PC-3 (cell line): Measurements from ENCODE around the gene SLC48A1. TPM values are rescaled to one million over a fixed set of nuclear protein-coding genes. Genes with fewer than 3 reads are reported as not detected.

Source experiments
- ATAC-seq: fragments of 200-7000 bp; cut with Tn5 transposase; 2 replicates; pipeline ENCODE4 v1.9.1; 2020; ENCODE audit warnings: mild to moderate bottlenecking, moderate library complexity
- BruUV-seq: library from RNA; stranded (reverse); fragments of 400-500 nt; replicated peaks from 2 replicates; lab custom pipeline; 2021; lab: Mats Ljungman, UMichigan
- CTCF ChIA-PET: fragments of 300-600 bp; sonication (Branson Sonifier 250); formaldehyde crosslinking; loops from one replicate; lab custom pipeline; 2022; ENCODE audit warnings: antibody characterized with exemption; lab: Charles Lee
- POLR2A ChIA-PET: fragments of 300-600 bp; sonication (Branson Sonifier 250); formaldehyde crosslinking; loops from one replicate; lab custom pipeline; 2022; ENCODE audit warnings: antibody characterized with exemption; ENCODE audit not compliant: unreplicated experiment; lab: Charles Lee
- DNase-seq: peaks from one replicate; pipeline ENCODE4 v3.0.0-alpha.2; 2015
- H2AFZ ChIP-seq: fragments of 300-600 bp; sonication (generic); 2 replicates; pipeline ENCODE4 v1.6.0; 2016; ENCODE audit warnings: antibody characterized with exemption, low read length
- H3F3A ChIP-seq: fragments of 300-600 bp; sonication (generic); one replicate; pipeline ENCODE4 v1.6.0; 2017; ENCODE audit warnings: antibody characterized with exemption, low read length, control low read depth, mild to moderate bottlenecking; ENCODE audit not compliant: unreplicated experiment
- H3K27ac ChIP-seq: fragments of 300-600 bp; sonication (generic); 2 replicates; pipeline ENCODE4 v1.5.1; 2016; ENCODE audit warnings: mild to moderate bottlenecking, low read length
- H3K27me3 ChIP-seq: fragments of 300-600 bp; sonication (generic); 2 replicates; pipeline ENCODE4 v1.6.1; 2016; ENCODE audit warnings: low read length, mixed read lengths
- H3K36me3 ChIP-seq: fragments of 300-600 bp; sonication (generic); 2 replicates; pipeline ENCODE4 v1.6.1; 2016; ENCODE audit warnings: low read depth, mixed run types, low read length, mixed read lengths
- H3K4me1 ChIP-seq: fragments of 300-600 bp; sonication (generic); 2 replicates; pipeline ENCODE4 v1.5.1; 2016; ENCODE audit warnings: low read length; ENCODE audit not compliant: insufficient read depth
- H3K4me2 ChIP-seq: fragments of 300-600 bp; sonication (generic); 2 replicates; pipeline ENCODE4 v1.6.0; 2016; ENCODE audit warnings: low read length
- H3K4me3 ChIP-seq: fragments of 300-600 bp; sonication (generic); 2 replicates; pipeline ENCODE4 v1.5.1; 2016; ENCODE audit warnings: mild to moderate bottlenecking, low read length, mixed read lengths
- H3K79me2 ChIP-seq: fragments of 300-600 bp; sonication (generic); 2 replicates; pipeline ENCODE4 v1.6.1; 2017; ENCODE audit warnings: low read length, mixed read lengths
- H3K9ac ChIP-seq: fragments of 300-600 bp; sonication (generic); 2 replicates; pipeline ENCODE4 v1.6.0; 2016; ENCODE audit warnings: mild to moderate bottlenecking, low read length
- H3K9me2 ChIP-seq: fragments of 300-600 bp; sonication (generic); replicated peaks from 2 replicates; pipeline ENCODE4 v1.6.1; 2016; ENCODE audit warnings: mixed run types, low read length, mixed read lengths
- H3K9me3 ChIP-seq: fragments of 300-600 bp; sonication (generic); 2 replicates; pipeline ENCODE4 v1.6.1; 2016; ENCODE audit warnings: low read length, mixed read lengths
- H4K20me1 ChIP-seq: fragments of 300-600 bp; sonication (generic); 2 replicates; pipeline ENCODE4 v1.6.1; 2016; ENCODE audit warnings: low read length, mixed read lengths
- CTCF ChIP-seq: fragments of 300-600 bp; sonication (generic); conservative IDR thresholded peaks from 2 replicates; pipeline ENCODE4 v1.5.1; 2017; ENCODE audit warnings: antibody characterized with exemption, low read depth, mild to moderate bottlenecking, low read length
- EZH2 ChIP-seq: fragments of 300-600 bp; sonication (generic); IDR thresholded peaks from one replicate; pipeline ENCODE4 v1.6.1; 2017; ENCODE audit warnings: antibody characterized with exemption, mild to moderate bottlenecking, low read length; ENCODE audit not compliant: unreplicated experiment
- EZH2phosphoT487 ChIP-seq: fragments of 300-600 bp; sonication (generic); IDR thresholded peaks from 2 replicates; pipeline ENCODE4 v1.6.1; 2018; ENCODE audit warnings: mild to moderate bottlenecking, antibody characterized with exemption, low read length, borderline replicate concordance
- intact Hi-C: fragments of 100-400 bp; cut with micrococcal nuclease; formaldehyde crosslinking; loops from 2 replicates; pipeline ENCODE4 v1.9.0; 2023
- total RNA-seq: library from RNA; depleted of rRNA; stranded (reverse); fragments of >200 nt; gene quantifications from 2 replicates; pipeline ENCODE4 v1.2.3, GENCODE V29; 2014

SLC48A1 gene
- total RNA-seq, 1 experiment from 2014 or later, result 21.4 TPM

- Histone ChIP-seq H3K9me2 (no peaks in the 10 kb centered on the region), H3K27ac (no peak overlapping the region), H4K20me1 (peaks cover 12% of the 10 kb centered on the region; the same call in 1 of the 2 replicates), H3K4me1 (no peaks in the 10 kb centered on the region), H3K27me3 (no peaks in the 10 kb centered on the region), H3K4me3 (no peak overlapping the region), H3F3A (no peaks in the 10 kb centered on the region), H3K4me2 (no peak overlapping the region), H3K9me3 (no peaks in the 10 kb centered on the region), H3K9ac (no peak overlapping the region), H3K36me3 (peaks cover 5% of the 10 kb centered on the region; the same call in 1 of the 2 replicates), H2AFZ (no peak overlapping the region), H3K79me2 (peaks cover 48% of the 10 kb centered on the region)
- no peak for ATAC-seq
- intact Hi-C loops, result no loop called here
- DNase-seq, result no peak
- ChIA-PET POLR2A (no interaction called here), CTCF (no interaction called here)
- TF ChIP-seq CTCF, result no peak
- TF ChIP-seq EZH2, result no peak
- no peak for TF ChIP-seq EZH2phosphoT487
- BruUV-seq, result no TSS peak
Measured at GRCh38 chr12:47799357-47799955, 26.4 kb downstream of the SLC48A1 start.

- DNase-seq (no peak), ATAC-seq (no peak)
- Histone ChIP-seq H3K27me3 (no peaks in the 10 kb centered on the region), H3K79me2 (peaks cover 59% of the 10 kb centered on the region), H3K4me3 (no peak overlapping the region), H3F3A (no peaks in the 10 kb centered on the region), H3K36me3 (peaks cover 9% of the 10 kb centered on the region; the same call in 1 of the 2 replicates), H4K20me1 (peaks cover 12% of the 10 kb centered on the region; the same call in 1 of the 2 replicates), H3K4me1 (no peaks in the 10 kb centered on the region), H2AFZ (no peak overlapping the region), H3K9ac (no peak overlapping the region), H3K27ac (no peak overlapping the region), H3K4me2 (no peak overlapping the region), H3K9me2 (no peaks in the 10 kb centered on the region), H3K9me3 (no peaks in the 10 kb centered on the region)
- intact Hi-C loops, result no loop called here
- TF ChIP-seq CTCF, result no peak
- TF ChIP-seq EZH2phosphoT487, result no peak
- TF ChIP-seq EZH2, result no peak
- BruUV-seq, result no TSS peak
- CTCF ChIA-PET, result no interaction called here
- POLR2A ChIA-PET, result interaction anchor here (0.7 kb wide), 1 partner anchor 254 kb away, joined by 4 read pairs; no protein-coding TSS in a partner anchor
Measured at GRCh38 chr12:47800582-47800981, 27.5 kb downstream of the SLC48A1 start.
